H9 (cell line): ENCODE results near the gene PABPN1. TPM values are rescaled to one million over a fixed set of nuclear protein-coding genes. Genes with fewer than 3 reads are reported as not detected.

ENCODE experiments used
- DNase-seq: peaks from one replicate; pipeline ENCODE4 v3.0.0-alpha.2; 2017
- H2AFZ ChIP-seq: one replicate; pipeline ENCODE4 v1.6.1; 2013; ENCODE audit warnings: mild to moderate bottlenecking, low read length, control low read depth, moderate library complexity
- H2AK5ac ChIP-seq: 2 replicates; pipeline ENCODE4 v1.6.1; 2013; ENCODE audit warnings: low read length, control low read depth, mixed read lengths; ENCODE audit not compliant: insufficient read length
- H2BK120ac ChIP-seq: one replicate; pipeline ENCODE4 v1.6.1; 2013; ENCODE audit warnings: low read depth, mild to moderate bottlenecking, low read length, control low read depth, inconsistent platforms; ENCODE audit not compliant: poor library complexity, severe bottlenecking
- H2BK12ac ChIP-seq: 2 replicates; pipeline ENCODE4 v1.6.1; 2013; ENCODE audit warnings: low read length, control low read depth, mixed read lengths, low read depth; ENCODE audit not compliant: insufficient read length
- H2BK15ac ChIP-seq: 2 replicates; pipeline ENCODE4 v1.6.1; 2013; ENCODE audit warnings: low read depth, low read length, control low read depth
- H2BK20ac ChIP-seq: one replicate; pipeline ENCODE4 v1.6.1; 2013; ENCODE audit warnings: low read depth, mild to moderate bottlenecking, low read length, control low read depth, inconsistent platforms; ENCODE audit not compliant: poor library complexity, severe bottlenecking
- H2BK5ac ChIP-seq: 2 replicates; pipeline ENCODE4 v1.6.1; 2013; ENCODE audit warnings: low read length, control low read depth, mixed read lengths; ENCODE audit not compliant: insufficient read length
- H3K14ac ChIP-seq: 2 replicates; pipeline ENCODE4 v1.6.1; 2013; ENCODE audit warnings: low read length, control low read depth; ENCODE audit not compliant: insufficient read depth
- H3K18ac ChIP-seq: 2 replicates; pipeline ENCODE4 v1.6.1; 2013; ENCODE audit warnings: low read depth, mild to moderate bottlenecking, mixed read lengths, low read length, control low read depth; ENCODE audit not compliant: insufficient read length
- H3K23ac ChIP-seq: 2 replicates; pipeline ENCODE4 v1.6.1; 2013; ENCODE audit warnings: low read length, control low read depth, mixed read lengths, low read depth; ENCODE audit not compliant: insufficient read length
- H3K23me2 ChIP-seq: 2 replicates; pipeline ENCODE4 v1.6.1; 2013; ENCODE audit warnings: low read depth, mild to moderate bottlenecking, mixed read lengths, low read length, control low read depth; ENCODE audit not compliant: insufficient read length, poor library complexity, severe bottlenecking
- H3K27ac ChIP-seq: 2 replicates; pipeline ENCODE4 v1.5.1; 2013; ENCODE audit warnings: low read length, control low read depth, mixed read lengths, low read depth; ENCODE audit not compliant: insufficient read length
- H3K27me3 ChIP-seq: 2 replicates; pipeline ENCODE4 v1.6.1; 2013; ENCODE audit warnings: low read length, control low read depth, inconsistent platforms; ENCODE audit not compliant: insufficient read depth
- H3K4ac ChIP-seq: 2 replicates; pipeline ENCODE4 v1.6.1; 2013; ENCODE audit warnings: low read depth, mild to moderate bottlenecking, control low read depth, inconsistent platforms, low read length, moderate library complexity
- H3K4me1 ChIP-seq: 2 replicates; pipeline ENCODE4 v1.6.1; 2013; ENCODE audit warnings: low read length, control low read depth, inconsistent platforms; ENCODE audit not compliant: insufficient read depth
- H3K4me2 ChIP-seq: 2 replicates; pipeline ENCODE4 v1.6.1; 2013; ENCODE audit warnings: low read length, control low read depth, mixed read lengths; ENCODE audit not compliant: insufficient read length, insufficient read depth
- H3K56ac ChIP-seq: 2 replicates; pipeline ENCODE4 v1.6.1; 2013; ENCODE audit warnings: low read depth, mild to moderate bottlenecking, mixed read lengths, low read length, control low read depth; ENCODE audit not compliant: insufficient read length
- H3K79me1 ChIP-seq: 2 replicates; pipeline ENCODE4 v1.6.1; 2013; ENCODE audit warnings: low read depth, mild to moderate bottlenecking, moderate library complexity, low read length, control low read depth, inconsistent platforms; ENCODE audit not compliant: insufficient read depth, poor library complexity, severe bottlenecking
- H3K79me2 ChIP-seq: 2 replicates; pipeline ENCODE4 v1.6.1; 2013; ENCODE audit warnings: low read length, control low read depth, inconsistent platforms; ENCODE audit not compliant: insufficient read depth
- H3K9ac ChIP-seq: 2 replicates; pipeline ENCODE4 v1.6.1; 2013; ENCODE audit warnings: low read length, control low read depth, mixed read lengths; ENCODE audit not compliant: insufficient read length; ENCODE audit errors: extremely low read depth
- H3K9me3 ChIP-seq: one replicate; pipeline ENCODE4 v1.6.1; 2013; ENCODE audit warnings: low read depth, low read length, inconsistent platforms; ENCODE audit not compliant: control insufficient read depth
- H3T11ph ChIP-seq: one replicate; pipeline ENCODE4 v1.6.1; 2013; ENCODE audit warnings: mild to moderate bottlenecking, low read length, control low read depth, inconsistent platforms
- H4K20me1 ChIP-seq: one replicate; pipeline ENCODE4 v1.6.1; 2013; ENCODE audit not compliant: control insufficient read depth, insufficient read length, insufficient read depth
- H4K5ac ChIP-seq: 2 replicates; pipeline ENCODE4 v1.6.1; 2013; ENCODE audit warnings: low read depth, mild to moderate bottlenecking, mixed read lengths, low read length, control low read depth; ENCODE audit not compliant: insufficient read length
- H4K8ac ChIP-seq: replicated peaks from 2 replicates; pipeline ENCODE4 v1.6.1; 2013; ENCODE audit warnings: low read length, control low read depth, mixed read lengths, low read depth; ENCODE audit not compliant: insufficient read length
- H4K91ac ChIP-seq: 2 replicates; pipeline ENCODE4 v1.6.1; 2013; ENCODE audit warnings: low read depth, mild to moderate bottlenecking, moderate library complexity, mixed read lengths, low read length, control low read depth; ENCODE audit not compliant: insufficient read length
- H3K27ac Mint-ChIP-seq, 3 experiments: 2 replicates in 2 of 3; 3 replicates in 1 of 3; pipeline ENCODE4 v1.8.0; 2020 to 2021; ENCODE audit warnings: mixed read lengths in 3 of 3, mild to moderate bottlenecking in 1 of 3, moderate library complexity in 1 of 3
- H3K27me3 Mint-ChIP-seq: 2 replicates; pipeline ENCODE4 v1.8.0; 2021; ENCODE audit warnings: low read depth, mild to moderate bottlenecking, moderate library complexity, mixed read lengths
- H3K36me3 Mint-ChIP-seq, 3 experiments: 2 replicates in 2 of 3; 3 replicates in 1 of 3; pipeline ENCODE4 v1.8.0; 2020 to 2021; ENCODE audit warnings: low read depth in 3 of 3, mixed read lengths in 3 of 3; ENCODE audit not compliant: insufficient read depth in 1 of 3
- H3K4me1 Mint-ChIP-seq, 2 experiments: 2 replicates each; pipeline ENCODE4 v1.8.0; 2020; ENCODE audit warnings: mixed read lengths in 2 of 2
- H3K4me3 Mint-ChIP-seq, 2 experiments: 2 replicates in 1 of 2; 3 replicates in 1 of 2; pipeline ENCODE4 v1.8.0; 2020 to 2021; ENCODE audit warnings: mild to moderate bottlenecking in 2 of 2, mixed read lengths in 2 of 2, moderate library complexity in 1 of 2
- H3K9me3 Mint-ChIP-seq, 2 experiments: 2 replicates in 1 of 2; 3 replicates in 1 of 2; pipeline ENCODE4 v1.8.0; 2020; ENCODE audit warnings: mild to moderate bottlenecking in 2 of 2, mixed read lengths in 2 of 2, moderate library complexity in 1 of 2
- WGBS: extraction: QIAGEN DNeasy Blood & Tissue Kit; methylation state at CpG from one replicate; pipeline ENCODE4 v1.1.7; 2013; ENCODE audit warnings: missing lambda C conversion rate, low lambda C conversion rate, mixed read lengths; ENCODE audit not compliant: insufficient read length; ENCODE audit errors: extremely low coverage; 5-methylcytosine and 5-hydroxymethylcytosine counted together
- total RNA-seq: library from RNA; stranded (reverse); gene quantifications from 2 replicates; pipeline ENCODE4 v1.2.1, GENCODE V29; 2021
- TF ChIP-seq, protein P1 (sequence below): fragments of 200-600 bp; sonication (generic); conservative IDR thresholded peaks from 3 replicates; pipeline ENCODE4 v1.8.0; 2021; ENCODE audit warnings: antibody characterized with exemption, mild to moderate bottlenecking

The PABPN1 gene
- total RNA-seq, 1 experiment from 2014 or later, result 333 TPM

DNA sequence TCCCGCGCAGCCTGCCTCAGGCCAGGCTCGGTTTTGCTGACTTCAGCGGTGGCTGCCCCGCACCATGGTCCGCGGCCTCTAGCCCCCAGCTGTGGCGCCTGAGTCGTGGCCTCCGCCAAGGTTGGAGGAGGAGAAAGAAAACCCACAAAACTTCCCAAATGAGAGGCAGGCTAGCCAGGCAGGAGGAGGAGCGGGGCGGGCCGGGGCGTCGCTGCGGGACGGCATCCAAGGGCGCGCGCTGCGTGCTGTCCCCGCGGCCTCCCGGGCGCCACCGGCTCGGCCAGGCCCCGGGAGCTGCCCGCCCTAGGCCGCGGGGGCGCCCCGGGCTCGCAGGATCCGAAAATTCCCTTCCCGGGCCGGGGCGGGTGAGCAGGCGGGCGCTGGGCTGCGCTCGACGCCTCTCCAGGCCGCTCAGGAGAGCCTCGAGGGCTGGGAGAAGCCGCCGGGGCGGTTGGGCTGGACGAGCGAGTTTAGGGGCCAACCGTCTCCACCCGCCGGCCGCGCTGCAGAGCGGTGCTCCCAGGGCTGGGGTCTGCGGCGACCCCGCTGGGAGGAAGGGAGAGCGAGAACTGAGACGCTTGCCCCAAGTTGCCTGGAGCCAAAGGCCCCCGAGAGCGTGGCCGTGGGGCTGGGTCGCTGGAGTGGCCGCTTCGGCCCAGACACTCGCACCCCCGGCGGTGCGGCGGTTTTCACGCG is 43.9 kb downstream of the PABPN1 start, which contains the start of gene EFS:
Gene EFS (minus strand): TSS at position 137 of the 696 bp plus-strand sequence. CDS start 147 bp downstream, outside the sequence.
- Histone ChIP-seq H3K27ac (no peak within 1 kb of the TSS), H4K91ac (no peak within 1 kb of the TSS), H2BK15ac (no peak within 1 kb of the TSS), H2BK20ac (no peak within 1 kb of the TSS), H3K27me3 (no peaks in the 10 kb centered on the region; the same call in 1 of the 2 replicates), H2BK5ac (no peak within 1 kb of the TSS), H4K8ac (no peak within 1 kb of the TSS), H2BK120ac (no peak within 1 kb of the TSS), H3K56ac (no peak within 1 kb of the TSS), H4K20me1 (no peaks in the 10 kb centered on the region), H2AK5ac (no peak within 1 kb of the TSS), H4K5ac (no peak within 1 kb of the TSS), H3K14ac (peak within 1 kb of the TSS; percentile 95), H3K79me1 (no peaks in the 10 kb centered on the region), H3K4me2 (peak within 1 kb of the TSS; percentile 56), H3T11ph (no peak within 1 kb of the TSS), H3K18ac (peak within 1 kb of the TSS; percentile 60), H3K9me3 (no peaks in the 10 kb centered on the region), H3K4me1 (peaks cover 4% of the 10 kb centered on the region; the same call in 1 of the 2 replicates), H3K4ac (no peak within 1 kb of the TSS; the same call in 1 of the 2 replicates), H3K79me2 (no peaks in the 10 kb centered on the region), H3K23ac (no peak within 1 kb of the TSS), H3K23me2 (peaks cover 23% of the 10 kb centered on the region), H2BK12ac (no peak within 1 kb of the TSS), H3K9ac (peak within 1 kb of the TSS; percentile 18), H2AFZ (no peak within 1 kb of the TSS)
- Mint-ChIP-seq H3K4me1 (peaks cover 32 to 38% of the 10 kb centered on the region in 2 experiments), H3K4me3 (peak within 1 kb of the TSS; percentile 79 to 94), H3K9me3 (peaks cover 0 to 2% of the 10 kb centered on the region in 2 experiments; a peak in 1 of 5 replicates), H3K27me3 (peaks cover 34% of the 10 kb centered on the region), H3K27ac (peak within 1 kb of the TSS; percentile 90 to 93 (median 90)), H3K36me3 (peaks cover 13 to 31% (median 19%) of the 10 kb centered on the region in 3 experiments)
- WGBS, result no CpG with 5 or more reads among the region's 74 CpGs
- DNase-seq, result no peak
- TF ChIP-seq, protein P1, sequence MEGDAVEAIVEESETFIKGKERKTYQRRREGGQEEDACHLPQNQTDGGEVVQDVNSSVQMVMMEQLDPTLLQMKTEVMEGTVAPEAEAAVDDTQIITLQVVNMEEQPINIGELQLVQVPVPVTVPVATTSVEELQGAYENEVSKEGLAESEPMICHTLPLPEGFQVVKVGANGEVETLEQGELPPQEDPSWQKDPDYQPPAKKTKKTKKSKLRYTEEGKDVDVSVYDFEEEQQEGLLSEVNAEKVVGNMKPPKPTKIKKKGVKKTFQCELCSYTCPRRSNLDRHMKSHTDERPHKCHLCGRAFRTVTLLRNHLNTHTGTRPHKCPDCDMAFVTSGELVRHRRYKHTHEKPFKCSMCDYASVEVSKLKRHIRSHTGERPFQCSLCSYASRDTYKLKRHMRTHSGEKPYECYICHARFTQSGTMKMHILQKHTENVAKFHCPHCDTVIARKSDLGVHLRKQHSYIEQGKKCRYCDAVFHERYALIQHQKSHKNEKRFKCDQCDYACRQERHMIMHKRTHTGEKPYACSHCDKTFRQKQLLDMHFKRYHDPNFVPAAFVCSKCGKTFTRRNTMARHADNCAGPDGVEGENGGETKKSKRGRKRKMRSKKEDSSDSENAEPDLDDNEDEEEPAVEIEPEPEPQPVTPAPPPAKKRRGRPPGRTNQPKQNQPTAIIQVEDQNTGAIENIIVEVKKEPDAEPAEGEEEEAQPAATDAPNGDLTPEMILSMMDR, result no peak
